ENCODE data around the gene USP30.

GRCh38 chr12:109054520-109054919 lies 2.1 kb downstream of the USP30 start:
- TF ChIP-seq POLR2AphosphoS5 (IDR thresholded peaks at IDR 0.05; ENCODE audit: borderline replicate concordance, low read depth, low read length) (no peak), EZH2 (IDR thresholded peaks at IDR 0.05) (no peak)

Data from SK-N-MC (cell line).